Measurements from ENCODE around the gene ZNF217.
"Not testable (repeated sequence)": the region's sequence is repeated elsewhere in the genome, so short reads cannot be mapped to it uniquely, and the experiment has no call there.

Gene ZNF217

DNA sequence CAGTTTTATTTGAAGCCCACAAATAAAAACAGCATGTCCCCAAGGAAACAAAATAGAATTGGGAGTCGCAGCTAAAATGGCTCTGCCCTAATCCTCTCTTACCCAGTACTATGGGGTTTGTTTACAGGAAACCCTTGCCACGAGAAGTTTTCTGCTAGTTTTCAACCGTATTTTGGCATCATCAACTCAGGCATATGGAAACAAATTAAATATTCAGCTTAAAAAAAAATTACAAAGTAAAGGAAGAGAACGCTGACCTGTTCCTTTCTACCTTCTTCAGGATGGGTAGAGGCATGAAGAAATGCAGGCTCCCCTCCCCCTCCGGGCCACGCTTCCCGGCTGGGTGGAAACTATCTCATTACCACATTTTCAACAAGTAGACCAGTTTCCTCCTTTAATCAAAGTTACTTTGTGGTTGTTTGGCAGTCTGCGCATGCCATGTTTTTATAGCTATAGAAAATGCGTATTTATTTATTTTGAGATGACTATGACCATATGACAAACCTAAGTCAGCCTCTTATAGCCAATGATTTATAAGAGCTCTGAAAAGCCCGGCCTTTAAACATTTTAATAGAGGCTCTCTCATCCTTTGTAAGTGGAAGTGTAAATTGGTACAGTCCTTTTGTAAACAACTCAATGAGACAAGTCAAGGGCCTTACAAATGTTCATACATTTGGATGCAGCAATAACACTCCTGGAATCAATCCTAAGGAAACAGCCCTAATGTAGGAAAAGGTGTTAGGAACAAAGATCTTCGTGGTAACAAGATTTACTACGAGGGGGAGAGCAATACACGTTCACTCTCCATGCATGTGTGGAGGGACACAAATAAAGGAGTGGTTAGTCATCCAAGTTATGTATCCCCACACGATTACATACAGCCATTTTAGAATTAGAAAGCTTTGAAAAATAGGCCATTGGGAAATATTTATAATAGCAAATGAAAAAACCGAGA, 16.1 kb upstream of the ZNF217 start:
- CTCF ChIA-PET, result interaction anchor here (0.8 to 5.1 kb wide), 7 partner anchors 11 to 294 kb away, joined by 3 to 30 read pairs (median 4); partner anchors contain the start of gene ZNF217
- POLR2A ChIA-PET, result no interaction called here
- TF ChIP-seq, protein P1, sequence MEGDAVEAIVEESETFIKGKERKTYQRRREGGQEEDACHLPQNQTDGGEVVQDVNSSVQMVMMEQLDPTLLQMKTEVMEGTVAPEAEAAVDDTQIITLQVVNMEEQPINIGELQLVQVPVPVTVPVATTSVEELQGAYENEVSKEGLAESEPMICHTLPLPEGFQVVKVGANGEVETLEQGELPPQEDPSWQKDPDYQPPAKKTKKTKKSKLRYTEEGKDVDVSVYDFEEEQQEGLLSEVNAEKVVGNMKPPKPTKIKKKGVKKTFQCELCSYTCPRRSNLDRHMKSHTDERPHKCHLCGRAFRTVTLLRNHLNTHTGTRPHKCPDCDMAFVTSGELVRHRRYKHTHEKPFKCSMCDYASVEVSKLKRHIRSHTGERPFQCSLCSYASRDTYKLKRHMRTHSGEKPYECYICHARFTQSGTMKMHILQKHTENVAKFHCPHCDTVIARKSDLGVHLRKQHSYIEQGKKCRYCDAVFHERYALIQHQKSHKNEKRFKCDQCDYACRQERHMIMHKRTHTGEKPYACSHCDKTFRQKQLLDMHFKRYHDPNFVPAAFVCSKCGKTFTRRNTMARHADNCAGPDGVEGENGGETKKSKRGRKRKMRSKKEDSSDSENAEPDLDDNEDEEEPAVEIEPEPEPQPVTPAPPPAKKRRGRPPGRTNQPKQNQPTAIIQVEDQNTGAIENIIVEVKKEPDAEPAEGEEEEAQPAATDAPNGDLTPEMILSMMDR (IDR thresholded peaks at IDR 0.05; ENCODE audit: control extremely low read depth, extremely low read depth, low read depth, missing control alignments), result no peak
- DNase-seq (ENCODE audit: extremely low spot score), result no peak

DNA sequence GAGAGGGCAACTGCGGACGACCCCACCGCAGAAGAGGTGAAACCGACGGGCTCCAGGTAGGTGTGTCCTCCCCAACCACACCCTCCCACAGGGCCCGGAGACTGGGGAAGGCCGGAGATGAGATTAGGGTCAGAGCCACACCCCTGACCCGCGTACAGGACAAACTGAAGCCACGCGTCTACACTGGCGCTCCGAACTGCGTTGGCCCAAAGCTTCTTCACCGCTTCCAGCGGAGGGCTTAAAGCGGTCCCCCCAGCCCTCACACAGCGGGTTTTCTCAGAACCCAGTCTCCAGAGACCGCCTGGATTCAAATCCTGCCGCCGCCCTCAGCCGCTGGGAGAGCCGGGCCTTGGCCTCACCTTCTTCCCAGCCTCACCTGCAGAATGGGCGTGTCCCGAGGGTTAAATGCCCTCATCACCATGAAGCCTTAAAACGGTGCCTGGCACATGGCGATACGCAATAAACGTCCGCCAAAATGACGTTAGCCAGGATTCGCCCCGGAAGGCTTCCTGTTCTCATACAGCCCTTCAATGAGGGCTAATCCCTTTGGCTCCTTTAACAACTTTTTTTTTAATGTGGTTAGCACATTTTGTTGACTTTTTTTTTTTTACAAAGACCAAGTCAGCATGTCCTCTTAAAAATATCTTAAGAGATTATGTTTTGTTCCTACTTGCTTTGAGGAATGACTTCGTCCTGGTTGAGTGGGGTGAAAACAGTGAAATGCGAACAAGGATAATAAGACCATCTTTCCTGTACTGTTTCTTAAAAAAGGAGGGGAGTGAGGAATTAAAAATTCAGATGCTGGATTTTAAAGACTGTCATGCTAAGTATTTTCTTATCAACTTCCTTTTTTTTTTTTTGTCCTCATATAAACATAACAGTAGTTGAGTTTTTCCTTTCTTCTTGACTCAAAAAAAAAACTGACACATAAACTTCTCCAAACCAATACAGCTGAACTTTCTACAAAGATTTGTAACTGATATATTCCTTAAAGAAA, 15.1 kb upstream of the ZNF217 start:
- DNase-seq (ENCODE audit: extremely low spot score), result no peak
- ChIA-PET POLR2A (no interaction called here), CTCF (interaction anchor here (1.1 to 5.1 kb wide), 5 partner anchors 13 to 53 kb away, joined by 3 to 30 read pairs (median 4); partner anchors contain the start of gene ZNF217)
- TF ChIP-seq, protein P1 (IDR thresholded peaks at IDR 0.05; ENCODE audit: control extremely low read depth, extremely low read depth, low read depth, missing control alignments), result no peak

DNA sequence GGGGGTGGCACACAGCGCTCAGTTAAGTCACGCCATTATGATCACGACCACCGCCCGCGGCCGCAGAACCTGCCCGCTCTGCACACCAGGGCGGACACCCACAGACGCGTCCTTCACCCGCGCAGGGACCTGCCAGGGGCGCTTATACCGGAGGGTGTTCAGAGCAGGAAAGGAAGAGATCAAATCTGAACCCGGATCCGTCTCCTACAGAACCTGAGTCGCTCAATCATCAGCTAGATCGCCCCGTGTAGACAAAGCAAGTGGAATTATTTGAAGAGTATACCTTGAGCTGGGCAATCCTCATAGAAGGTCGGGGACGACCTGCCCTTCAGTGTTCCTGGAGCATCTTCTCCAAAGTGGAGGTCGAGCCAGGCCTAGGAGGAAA, 14.4 kb upstream of the ZNF217 start:
- ChIA-PET POLR2A (no interaction called here), CTCF (interaction anchor here (1.1 kb wide), 1 partner anchor 25 kb away, joined by 3 read pairs; no protein-coding TSS in a partner anchor)
- TF ChIP-seq, protein P1 (IDR thresholded peaks at IDR 0.05; ENCODE audit: control extremely low read depth, extremely low read depth, low read depth, missing control alignments), result no peak
- no peak for DNase-seq (ENCODE audit: extremely low spot score)

DNA sequence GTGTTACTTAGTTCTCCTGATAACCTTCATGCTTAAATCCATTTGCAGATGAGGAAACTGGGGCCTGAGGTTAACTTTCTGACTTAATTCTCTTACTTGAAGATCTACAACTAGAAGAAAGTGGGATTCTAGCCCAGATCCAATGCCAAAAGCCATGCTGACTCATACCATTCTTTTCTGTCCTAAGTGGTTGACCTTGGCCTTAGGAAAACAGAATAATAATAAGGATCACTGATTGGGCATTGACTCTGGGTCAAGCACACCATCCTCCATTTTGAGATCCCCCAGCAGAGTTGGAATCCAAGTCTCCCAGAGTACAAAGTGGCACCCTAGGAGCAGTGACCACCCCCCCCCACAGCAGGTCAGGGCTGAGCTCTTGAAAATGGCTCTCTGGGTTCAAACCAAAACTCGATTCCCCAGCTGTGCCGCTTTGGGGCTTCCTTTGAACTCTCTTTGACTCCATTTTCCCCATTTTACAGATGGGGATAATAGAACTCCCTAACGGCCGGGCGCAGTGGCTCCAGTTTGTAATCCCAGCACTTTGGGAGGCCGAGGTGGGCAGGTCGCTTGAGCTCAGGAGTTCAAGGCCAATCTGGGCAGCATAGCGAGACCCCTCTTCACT, 12.8 kb upstream of the ZNF217 start:
- ChIA-PET POLR2A (no interaction called here), CTCF (interaction anchor here (0.8 kb wide), 1 partner anchor 15 kb away, joined by 3 read pairs; no protein-coding TSS in a partner anchor)
- TF ChIP-seq, protein P1 (IDR thresholded peaks at IDR 0.05; ENCODE audit: control extremely low read depth, extremely low read depth, low read depth, missing control alignments), result no peak
- DNase-seq (ENCODE audit: extremely low spot score), result no peak

DNA sequence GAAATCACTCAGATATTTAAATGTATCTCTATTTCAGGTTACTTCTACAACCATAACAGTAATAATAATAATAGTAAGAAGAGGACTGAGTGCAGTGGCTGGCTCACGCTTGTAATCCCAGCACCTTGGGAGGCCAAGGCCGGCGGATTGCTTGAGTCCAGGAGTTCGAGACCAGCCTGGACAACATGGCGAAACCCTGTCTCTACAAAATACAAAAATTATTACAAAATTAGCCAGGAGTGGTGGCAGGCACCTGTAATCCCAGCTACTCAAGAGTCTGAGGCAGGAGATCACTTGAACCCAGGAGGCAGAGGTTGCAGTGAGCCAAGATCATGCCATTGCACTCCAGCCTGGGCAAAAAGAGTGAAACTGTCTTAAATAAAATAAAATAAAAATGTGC, 11.8 kb upstream of the ZNF217 start:
- DNase-seq (ENCODE audit: extremely low spot score); CTCF ChIA-PET: not testable (repeated sequence)
- POLR2A ChIA-PET, result interaction anchor here (0.6 kb wide), 1 partner anchor 79 kb away, joined by 3 read pairs; no protein-coding TSS in a partner anchor

DNA sequence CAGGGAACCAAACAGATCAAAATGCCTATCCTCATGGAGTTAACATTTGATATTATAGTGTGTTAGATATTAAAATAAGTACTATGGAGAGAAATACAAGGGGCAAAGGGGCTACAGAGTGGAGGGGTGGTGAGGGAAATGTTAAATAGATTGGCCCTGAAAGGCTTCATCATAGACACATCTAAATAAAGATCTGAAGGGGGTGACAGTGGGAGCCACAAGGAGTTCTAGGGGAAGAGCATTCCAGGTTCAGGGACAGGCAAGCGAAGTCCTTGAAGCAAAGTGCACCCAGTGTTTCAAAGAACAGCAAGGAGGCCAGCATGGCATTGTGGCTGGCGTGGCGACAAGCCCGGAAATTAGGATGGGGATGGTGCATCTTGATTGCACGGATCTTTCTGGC, 11.2 kb upstream of the ZNF217 start:
- POLR2A ChIA-PET; CTCF ChIA-PET; DNase-seq (ENCODE audit: extremely low spot score): not testable (repeated sequence)

DNA sequence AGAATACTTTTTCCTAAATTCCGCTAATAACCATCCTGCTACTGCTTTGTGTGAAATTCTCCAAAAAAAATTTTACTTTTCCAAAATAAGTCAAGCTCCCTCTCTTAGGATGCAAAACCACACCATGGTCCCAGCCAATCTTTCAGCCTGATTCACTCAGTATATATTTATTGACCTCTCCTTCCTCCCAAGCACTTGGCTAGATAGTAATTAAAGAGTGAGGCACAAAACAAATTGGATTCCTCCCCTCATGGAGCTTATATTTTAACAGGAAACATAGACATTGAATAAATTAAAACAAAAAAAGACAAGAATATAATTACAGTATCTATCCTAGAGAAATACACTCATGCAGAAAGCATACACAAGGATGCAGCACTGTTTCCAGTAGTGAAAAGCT, 9.0 kb upstream of the ZNF217 start:
- DNase-seq (ENCODE audit: extremely low spot score), result no peak
- ChIA-PET CTCF (interaction anchor here (0.8 to 1.1 kb wide), 2 partner anchors 21 to 454 kb away, joined by 3 read pairs; no protein-coding TSS in a partner anchor), POLR2A (interaction anchor here (0.6 kb wide), 1 partner anchor 40 kb away, joined by 5 read pairs; no protein-coding TSS in a partner anchor)
- TF ChIP-seq, protein P1 (IDR thresholded peaks at IDR 0.05; ENCODE audit: control extremely low read depth, extremely low read depth, low read depth, missing control alignments), result no peak
